ENCODE measurements around the gene SH3BP4.
"Not testable (repeated sequence)": the region's sequence is repeated elsewhere in the genome, so short reads cannot be mapped to it uniquely, and the experiment has no call there.

SH3BP4 gene

GRCh38 chr2:235052514-235053354, 100.9 kb downstream of the SH3BP4 start:
- Histone ChIP-seq H3K4me1 (ENCODE audit: control insufficient read depth in 5 of 5, insufficient read depth in 5 of 5, low read length in 5 of 5) (peaks cover 6 to 18% (median 13%) of the 10 kb centered on the region in 5 donors), H3K9ac (ENCODE audit: low read length in 5 of 5) (no peak overlapping the region), H3K36me3 (ENCODE audit: control insufficient read depth in 5 of 5, insufficient read depth in 5 of 5, low read length in 5 of 5) (peaks cover 0 to 34% (median 27%) of the 10 kb centered on the region in 5 donors), H3K27me3 (ENCODE audit: control insufficient read depth in 5 of 5, insufficient read depth in 4 of 5, low read length in 5 of 5) (no peaks in the 10 kb centered on the region), H3K27ac (ENCODE audit: low read depth, low read length) (no peak overlapping the region), H3K4me3 (ENCODE audit: low read depth in 1 of 5, low read length in 5 of 5) (no peak overlapping the region), H3K9me3 (ENCODE audit: control insufficient read depth in 5 of 5, low read length in 5 of 5) (no peaks in the 10 kb centered on the region)

DNA sequence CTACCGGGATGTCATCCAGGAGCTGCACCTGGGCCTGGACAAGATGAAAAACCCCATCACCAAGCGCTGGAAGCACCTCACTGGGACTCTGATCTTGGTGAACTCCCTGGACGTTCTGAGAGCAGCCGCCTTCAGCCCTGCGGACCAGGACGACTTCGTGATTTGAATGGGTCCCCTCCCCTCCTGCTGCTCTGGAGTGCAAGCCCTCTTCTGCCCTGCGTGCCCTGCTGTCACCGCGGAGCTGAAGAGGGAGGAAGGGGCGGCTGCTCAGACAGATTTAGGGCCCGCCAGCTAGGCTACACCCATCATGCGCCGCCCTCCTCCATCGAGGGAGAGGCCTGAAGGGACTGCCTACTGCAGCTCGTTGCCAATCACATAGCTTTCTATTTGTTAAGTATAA, 101.8 kb downstream of the SH3BP4 start:
- no peaks in the 10 kb centered on the region for H3K9me3 ChIP-seq (ENCODE audit: control insufficient read depth in 5 of 5, low read length in 5 of 5)
- peaks cover 6 to 18% (median 13%) of the 10 kb centered on the region in 5 donors for H3K4me1 ChIP-seq (ENCODE audit: control insufficient read depth in 5 of 5, insufficient read depth in 5 of 5, low read length in 5 of 5)
- H3K36me3 ChIP-seq (ENCODE audit: control insufficient read depth in 5 of 5, insufficient read depth in 5 of 5, low read length in 5 of 5): peaks cover 0 to 34% (median 27%) of the 10 kb centered on the region in 5 donors
- no peak overlapping the region for H3K27ac ChIP-seq (ENCODE audit: low read depth, low read length)
- no peak overlapping the region for H3K4me3 ChIP-seq (ENCODE audit: low read depth in 1 of 5, low read length in 5 of 5)
- H3K27me3 ChIP-seq (ENCODE audit: control insufficient read depth in 5 of 5, insufficient read depth in 4 of 5, low read length in 5 of 5): peaks cover 0 to 2% (median 0%) of the 10 kb centered on the region in 5 donors
- H3K9ac ChIP-seq (ENCODE audit: low read length in 5 of 5): no peak overlapping the region

DNA sequence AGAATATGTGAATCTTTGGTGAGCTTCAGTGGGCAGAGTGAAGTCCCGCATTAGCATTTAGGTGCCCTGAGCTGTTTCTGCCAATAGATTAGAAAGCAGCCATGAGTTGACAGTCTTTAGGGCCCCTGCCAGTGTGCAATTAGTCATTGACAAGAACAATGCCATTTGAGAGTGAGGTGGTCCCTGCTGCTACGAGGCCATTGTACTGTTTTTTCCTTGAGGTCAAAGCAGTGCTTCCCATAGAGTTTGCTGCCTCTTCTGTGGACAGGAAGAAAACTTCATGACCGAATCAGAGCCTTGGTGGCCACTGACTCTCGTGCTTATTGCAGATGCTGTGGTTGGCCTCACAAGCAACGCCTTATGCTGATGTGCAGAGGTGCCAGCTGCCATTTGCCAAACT, 102.7 kb downstream of the SH3BP4 start:
- Histone ChIP-seq H3K9me3 (ENCODE audit: control insufficient read depth in 5 of 5, low read length in 5 of 5) (no peaks in the 10 kb centered on the region), H3K27ac (ENCODE audit: low read depth, low read length) (no peak overlapping the region), H3K27me3 (ENCODE audit: control insufficient read depth in 5 of 5, insufficient read depth in 4 of 5, low read length in 5 of 5) (peaks cover 0 to 4% (median 0%) of the 10 kb centered on the region in 5 donors), H3K4me1 (ENCODE audit: control insufficient read depth in 5 of 5, insufficient read depth in 5 of 5, low read length in 5 of 5) (peaks cover 6 to 18% (median 13%) of the 10 kb centered on the region in 5 donors), H3K4me3 (ENCODE audit: low read depth in 1 of 5, low read length in 5 of 5) (no peak overlapping the region), H3K36me3 (ENCODE audit: control insufficient read depth in 5 of 5, insufficient read depth in 5 of 5, low read length in 5 of 5) (peaks cover 0 to 34% (median 27%) of the 10 kb centered on the region in 5 donors), H3K9ac (ENCODE audit: low read length in 5 of 5) (no peak overlapping the region)

GRCh38 chr2:235054919-235055318, 103.1 kb downstream of the SH3BP4 start:
- H3K9ac ChIP-seq (ENCODE audit: low read length in 5 of 5): no peak overlapping the region
- H3K4me3 ChIP-seq (ENCODE audit: low read depth in 1 of 5, low read length in 5 of 5): no peak overlapping the region
- no peaks in the 10 kb centered on the region for H3K9me3 ChIP-seq (ENCODE audit: control insufficient read depth in 5 of 5, low read length in 5 of 5)
- peaks cover 6 to 18% (median 13%) of the 10 kb centered on the region in 5 donors for H3K4me1 ChIP-seq (ENCODE audit: control insufficient read depth in 5 of 5, insufficient read depth in 5 of 5, low read length in 5 of 5)
- peaks cover 0 to 4% (median 0%) of the 10 kb centered on the region in 5 donors for H3K27me3 ChIP-seq (ENCODE audit: control insufficient read depth in 5 of 5, insufficient read depth in 4 of 5, low read length in 5 of 5)
- H3K27ac ChIP-seq (ENCODE audit: low read depth, low read length): no peak overlapping the region
- peaks cover 0 to 34% (median 27%) of the 10 kb centered on the region in 5 donors for H3K36me3 ChIP-seq (ENCODE audit: control insufficient read depth in 5 of 5, insufficient read depth in 5 of 5, low read length in 5 of 5)

- Histone ChIP-seq H3K4me1 (ENCODE audit: control insufficient read depth in 5 of 5, insufficient read depth in 5 of 5, low read length in 5 of 5) (peaks cover 6 to 11% (median 9%) of the 10 kb centered on the region in 5 donors), H3K36me3 (ENCODE audit: control insufficient read depth in 5 of 5, insufficient read depth in 5 of 5, low read length in 5 of 5) (peaks cover 0 to 34% (median 27%) of the 10 kb centered on the region in 5 donors), H3K9me3 (ENCODE audit: control insufficient read depth in 5 of 5, low read length in 5 of 5) (no peaks in the 10 kb centered on the region), H3K4me3 (ENCODE audit: low read depth in 1 of 5, low read length in 5 of 5) (no peak overlapping the region), H3K9ac (ENCODE audit: low read length in 5 of 5) (no peak overlapping the region), H3K27me3 (ENCODE audit: control insufficient read depth in 5 of 5, insufficient read depth in 4 of 5, low read length in 5 of 5) (peaks cover 0 to 4% (median 0%) of the 10 kb centered on the region in 5 donors), H3K27ac (ENCODE audit: low read depth, low read length) (no peak overlapping the region)
These were observed 104.2 kb downstream of the SH3BP4 start for GRCh38 chr2:235055891-235056516.

- peaks cover 0 to 4% (median 0%) of the 10 kb centered on the region in 5 donors for H3K27me3 ChIP-seq (ENCODE audit: control insufficient read depth in 5 of 5, insufficient read depth in 4 of 5, low read length in 5 of 5)
- H3K27ac ChIP-seq (ENCODE audit: low read depth, low read length): no peak overlapping the region
- no peaks in the 10 kb centered on the region for H3K9me3 ChIP-seq (ENCODE audit: control insufficient read depth in 5 of 5, low read length in 5 of 5)
- H3K4me1 ChIP-seq (ENCODE audit: control insufficient read depth in 5 of 5, insufficient read depth in 5 of 5, low read length in 5 of 5): peaks cover 0 to 3% (median 2%) of the 10 kb centered on the region in 5 donors
- H3K36me3 ChIP-seq (ENCODE audit: control insufficient read depth in 5 of 5, insufficient read depth in 5 of 5, low read length in 5 of 5): peaks cover 0 to 34% (median 27%) of the 10 kb centered on the region in 5 donors
- no peak overlapping the region for H3K4me3 ChIP-seq (ENCODE audit: low read depth in 1 of 5, low read length in 5 of 5)
- no peak overlapping the region for H3K9ac ChIP-seq (ENCODE audit: low read length in 5 of 5)
These were observed 105.0 kb downstream of the SH3BP4 start for GRCh38 chr2:235056768-235057167.

DNA sequence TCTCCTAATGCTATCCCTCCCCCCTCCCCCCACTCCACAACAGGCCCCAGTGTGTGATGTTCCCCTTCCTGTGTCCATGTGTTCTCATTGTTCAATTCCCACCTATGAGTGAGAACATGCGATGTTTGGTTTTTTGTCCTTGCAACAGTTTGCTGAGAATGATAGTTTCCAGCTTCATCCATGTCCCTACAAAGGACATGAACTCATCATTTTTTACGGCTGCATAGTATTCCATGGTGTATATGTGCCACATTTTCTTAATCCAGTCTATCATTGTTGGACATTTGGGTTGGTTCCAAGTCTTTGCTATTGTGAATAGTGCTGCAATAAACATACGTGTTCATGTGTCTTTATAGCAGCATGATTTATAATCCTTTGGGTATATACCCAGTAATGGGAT, 105.8 kb downstream of the SH3BP4 start:
- H3K36me3 ChIP-seq (ENCODE audit: control insufficient read depth in 5 of 5, insufficient read depth in 5 of 5, low read length in 5 of 5): peaks cover 0 to 30% (median 25%) of the 10 kb centered on the region in 5 donors
- H3K9me3 ChIP-seq (ENCODE audit: control insufficient read depth in 5 of 5, low read length in 5 of 5); H3K4me3 ChIP-seq (ENCODE audit: low read depth in 1 of 5, low read length in 5 of 5); H3K27me3 ChIP-seq (ENCODE audit: control insufficient read depth in 5 of 5, insufficient read depth in 4 of 5, low read length in 5 of 5); H3K27ac ChIP-seq (ENCODE audit: low read depth, low read length); H3K9ac ChIP-seq (ENCODE audit: low read length in 5 of 5); H3K4me1 ChIP-seq (ENCODE audit: control insufficient read depth in 5 of 5, insufficient read depth in 5 of 5, low read length in 5 of 5): not testable (repeated sequence)

- Histone ChIP-seq H3K36me3 (ENCODE audit: control insufficient read depth in 5 of 5, insufficient read depth in 5 of 5, low read length in 5 of 5) (peaks cover 0 to 16% (median 12%) of the 10 kb centered on the region in 5 donors), H3K9ac (ENCODE audit: low read length in 5 of 5) (no peak overlapping the region), H3K27ac (ENCODE audit: low read depth, low read length) (no peak overlapping the region), H3K4me3 (ENCODE audit: low read depth in 1 of 5, low read length in 5 of 5) (no peak overlapping the region), H3K27me3 (ENCODE audit: control insufficient read depth in 5 of 5, insufficient read depth in 4 of 5, low read length in 5 of 5) (peaks cover 0 to 9% (median 6%) of the 10 kb centered on the region in 5 donors), H3K4me1 (ENCODE audit: control insufficient read depth in 5 of 5, insufficient read depth in 5 of 5, low read length in 5 of 5) (no peaks in the 10 kb centered on the region), H3K9me3 (ENCODE audit: control insufficient read depth in 5 of 5, low read length in 5 of 5) (no peaks in the 10 kb centered on the region)
These were observed 107.3 kb downstream of the SH3BP4 start for GRCh38 chr2:235059161-235059560.

GRCh38 chr2:235061656-235062055, 109.8 kb downstream of the SH3BP4 start:
- Histone ChIP-seq H3K9ac (ENCODE audit: low read length in 5 of 5) (no peak overlapping the region), H3K27me3 (ENCODE audit: control insufficient read depth in 5 of 5, insufficient read depth in 4 of 5, low read length in 5 of 5) (peaks cover 0 to 9% (median 6%) of the 10 kb centered on the region in 5 donors), H3K36me3 (ENCODE audit: control insufficient read depth in 5 of 5, insufficient read depth in 5 of 5, low read length in 5 of 5) (no peaks in the 10 kb centered on the region), H3K4me1 (ENCODE audit: control insufficient read depth in 5 of 5, insufficient read depth in 5 of 5, low read length in 5 of 5) (no peaks in the 10 kb centered on the region), H3K9me3 (ENCODE audit: control insufficient read depth in 5 of 5, low read length in 5 of 5) (no peaks in the 10 kb centered on the region), H3K27ac (ENCODE audit: low read depth, low read length) (no peak overlapping the region), H3K4me3 (ENCODE audit: low read depth in 1 of 5, low read length in 5 of 5) (no peak overlapping the region)

DNA sequence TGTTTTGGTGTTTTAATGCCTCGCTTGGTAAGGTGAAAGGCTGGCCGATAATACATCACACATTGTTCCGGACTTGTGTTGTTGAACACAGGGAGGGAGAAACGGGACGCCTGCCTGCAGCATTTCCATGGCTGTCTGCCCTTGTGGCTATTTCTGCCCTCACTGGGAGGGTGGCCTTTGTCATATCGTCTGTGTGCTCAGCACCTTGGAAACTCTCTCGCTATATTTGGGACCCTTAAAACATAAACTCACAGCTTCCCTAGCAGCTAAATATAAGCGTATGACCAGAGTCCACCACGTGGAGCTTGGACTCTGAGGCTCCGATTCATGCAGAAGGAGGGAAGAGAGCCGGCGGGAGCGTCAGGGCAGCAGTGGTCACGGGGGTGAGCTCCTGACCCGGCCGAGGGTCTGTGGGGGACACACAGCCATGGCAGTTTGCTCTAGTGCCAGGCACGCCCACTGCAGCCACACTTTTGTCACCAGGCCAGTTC, 111.7 kb downstream of the SH3BP4 start:
- Histone ChIP-seq H3K9ac (ENCODE audit: low read length in 5 of 5) (no peak overlapping the region), H3K4me3 (ENCODE audit: low read depth in 1 of 5, low read length in 5 of 5) (no peak overlapping the region)

More for the DNA sequence above, 111.7 kb downstream of the SH3BP4 start:
- H3K27ac ChIP-seq (ENCODE audit: low read depth, low read length): no peak overlapping the region
- H3K4me1 ChIP-seq (ENCODE audit: control insufficient read depth in 5 of 5, insufficient read depth in 5 of 5, low read length in 5 of 5): no peaks in the 10 kb centered on the region
- H3K9me3 ChIP-seq (ENCODE audit: control insufficient read depth in 5 of 5, low read length in 5 of 5): no peaks in the 10 kb centered on the region
- H3K27me3 ChIP-seq (ENCODE audit: control insufficient read depth in 5 of 5, insufficient read depth in 4 of 5, low read length in 5 of 5): peaks cover 0 to 9% (median 6%) of the 10 kb centered on the region in 5 donors
- H3K36me3 ChIP-seq (ENCODE audit: control insufficient read depth in 5 of 5, insufficient read depth in 5 of 5, low read length in 5 of 5): no peaks in the 10 kb centered on the region
